SK-N-DZ (cell line): Measurements from ENCODE around the gene PLG. TPM values are rescaled to one million over a fixed set of nuclear protein-coding genes. Genes with fewer than 3 reads are reported as not detected.
"Not testable (repeated sequence)": the region's sequence is repeated elsewhere in the genome, so short reads cannot be mapped to it uniquely, and the experiment has no call there.

Experiments
- DNase-seq: peaks from one replicate; pipeline ENCODE4 v3.0.0-alpha.2; 2015; ENCODE audit warnings: low spot score
- polyA plus RNA-seq, 2 experiments: library from polyadenylated mRNA; depleted of rRNA; stranded (reverse); fragments of >200 nt; gene quantifications; 2 replicates each; pipeline ENCODE4 v1.2.3, GENCODE V29; 2014

Gene PLG
- polyA plus RNA-seq (2014; cell fraction: cytosol; rRNA removed) = not detected in 2 replicates
- not detected in 2 replicates for polyA plus RNA-seq (2014; cell fraction: nucleus; rRNA removed)

DNA sequence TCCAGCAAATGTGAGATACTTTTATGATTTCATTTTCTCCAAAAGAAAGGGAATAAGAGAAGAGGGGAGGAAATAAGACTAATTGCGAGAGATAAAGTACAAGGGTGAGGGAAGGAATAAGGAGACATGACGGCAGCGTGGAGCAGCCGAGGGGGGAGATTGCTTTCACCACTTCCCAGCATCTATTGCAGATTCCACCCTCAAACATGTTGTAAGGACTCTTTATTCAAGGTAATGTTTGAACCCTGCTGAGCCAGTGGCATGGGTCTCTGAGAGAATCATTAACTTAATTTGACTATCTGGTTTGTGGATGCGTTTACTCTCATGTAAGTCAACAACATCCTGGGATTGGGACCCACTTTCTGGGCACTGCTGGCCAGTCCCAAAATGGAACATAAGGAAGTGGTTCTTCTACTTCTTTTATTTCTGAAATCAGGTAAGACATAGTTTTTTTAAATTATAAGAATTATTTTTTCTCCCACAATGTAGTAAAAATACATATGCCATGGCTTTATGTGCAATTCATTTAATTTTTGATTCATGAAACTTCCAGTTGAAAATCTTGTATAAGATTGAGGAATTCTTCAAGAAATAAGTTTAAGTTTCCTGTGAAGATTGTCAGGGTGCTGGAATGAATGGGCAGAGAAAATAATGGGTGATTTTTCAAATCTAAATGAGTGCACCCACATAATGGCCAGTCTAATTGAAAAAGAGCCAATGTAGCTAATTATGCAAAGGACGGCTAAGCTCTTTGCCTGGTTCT is at the start of gene PLG:
PLG (plus strand) TSS at position 327 of the 763 bp plus-strand sequence; CDS start at position 388, 61 bp downstream.
- not testable (repeated sequence) for DNase-seq

GRCh38 chr6:160659562-160659961 is 42.5 kb upstream of the PLG start:
- no peak for DNase-seq

GRCh38 chr6:160661216-160661615 is 40.8 kb upstream of the PLG start:
- DNase-seq = no peak

DNA sequence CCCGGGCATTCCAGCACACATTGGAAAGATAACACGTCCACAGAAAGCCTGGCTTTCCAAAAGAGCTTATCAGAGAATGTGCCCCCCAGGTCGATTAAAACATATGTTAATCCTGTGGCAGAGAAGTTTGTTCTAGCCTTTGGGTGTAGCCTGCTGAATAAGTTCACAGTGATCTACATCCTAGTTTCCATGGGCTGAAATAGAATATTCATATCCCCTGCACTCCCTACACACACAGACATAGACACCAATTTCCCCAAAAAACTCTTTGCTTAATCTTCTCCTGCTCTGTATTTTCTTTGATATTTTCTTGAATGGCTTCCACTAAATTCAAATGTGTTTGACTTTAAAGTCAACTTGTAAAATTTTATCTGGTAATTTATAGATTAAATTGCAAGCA is 39.6 kb upstream of the PLG start:
- DNase-seq = no peak

GRCh38 chr6:160662842-160663241 is 39.2 kb upstream of the PLG start:
- DNase-seq = no peak

DNA sequence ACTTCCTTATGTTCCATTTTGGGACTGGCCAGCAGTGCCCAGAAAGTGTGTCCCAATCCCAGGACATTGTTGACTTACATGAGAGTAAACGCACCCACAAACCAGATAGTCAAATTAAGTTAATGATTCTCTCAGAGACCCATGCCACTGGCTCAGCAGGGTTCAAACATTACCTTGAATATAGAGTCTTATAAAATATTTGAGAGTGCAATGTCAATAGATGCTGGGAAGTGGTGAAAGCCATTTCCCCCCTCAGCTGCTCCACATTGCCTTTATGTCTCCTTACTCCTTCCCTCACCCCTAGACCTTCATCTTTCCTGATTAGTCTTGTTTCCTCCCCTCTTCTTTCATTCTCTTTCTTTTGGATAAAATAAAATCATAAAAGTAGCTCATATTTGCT is 37.8 kb upstream of the PLG start, which contains the start of gene LPA:
LPA (minus strand) TSS at position 78 of the 400 bp plus-strand sequence; CDS start at position 17, 61 bp downstream.
- DNase-seq = not testable (repeated sequence)

GRCh38 chr6:160667639-160668481 is 34.2 kb upstream of the PLG start:
- no peak for DNase-seq

DNA sequence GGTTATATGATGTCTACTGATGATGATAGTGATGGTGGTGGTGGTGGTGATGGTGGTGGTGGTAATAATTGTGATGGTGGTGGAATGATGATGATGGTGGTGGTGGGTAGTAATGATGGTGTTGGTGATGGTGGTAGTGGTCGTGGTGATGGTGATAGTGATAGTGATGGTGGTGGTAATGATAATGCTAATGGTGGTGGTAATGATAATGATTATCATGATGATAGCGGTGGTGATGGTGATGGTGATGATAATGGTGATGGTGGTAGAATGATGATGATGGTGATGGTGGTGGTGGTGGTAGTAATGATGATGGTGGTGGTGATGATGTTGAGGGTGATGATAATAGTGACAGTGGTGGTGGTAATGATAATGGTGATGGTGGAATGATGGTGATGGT is 33.5 kb upstream of the PLG start:
- DNase-seq = no peak

DNA sequence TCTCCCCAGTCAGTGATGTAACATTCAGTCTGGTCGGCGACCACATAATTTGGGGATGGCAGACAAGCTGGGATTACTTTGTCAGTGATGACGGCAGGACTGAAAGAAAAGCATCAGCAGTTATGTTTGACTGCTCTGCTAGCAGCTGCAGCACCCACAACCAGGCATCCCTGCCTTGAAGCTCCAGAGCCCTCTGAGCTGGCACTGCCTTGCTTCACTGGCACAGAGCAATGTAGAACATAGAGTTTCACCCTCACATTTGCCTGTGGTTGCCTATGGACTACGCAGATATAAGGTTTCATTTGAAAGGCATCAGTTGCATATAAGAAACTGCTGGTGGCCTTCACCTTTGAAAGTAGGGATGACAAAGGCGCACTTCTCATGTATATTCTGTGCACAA is 25.6 kb upstream of the PLG start:
- DNase-seq = not testable (repeated sequence)

GRCh38 chr6:160678230-160678629 is 23.8 kb upstream of the PLG start:
- DNase-seq = no peak

- no peak for DNase-seq
Observed at GRCh38 chr6:160678744-160679401, 23.2 kb upstream of the PLG start.

DNA sequence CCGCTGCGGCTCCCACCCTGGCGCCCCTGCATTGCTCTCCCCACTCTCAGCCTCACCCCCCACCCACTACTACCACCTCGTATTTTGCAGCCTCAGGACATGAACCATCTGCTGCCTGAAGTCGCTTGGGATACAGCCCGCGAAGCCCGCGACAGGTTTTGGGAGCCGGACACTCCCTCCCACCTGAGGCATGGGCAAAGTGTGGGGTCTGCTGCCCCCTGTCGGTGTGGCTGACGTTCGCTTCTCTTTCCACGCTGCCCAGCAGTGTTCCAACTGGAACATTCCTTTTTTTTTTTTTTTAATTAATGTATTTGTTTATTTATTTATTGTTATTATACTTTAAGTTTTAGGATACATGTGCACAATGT is 22.7 kb upstream of the PLG start:
- DNase-seq = no peak

- not testable (repeated sequence) for DNase-seq
Observed at GRCh38 chr6:160685101-160685761, 16.8 kb upstream of the PLG start.

DNA sequence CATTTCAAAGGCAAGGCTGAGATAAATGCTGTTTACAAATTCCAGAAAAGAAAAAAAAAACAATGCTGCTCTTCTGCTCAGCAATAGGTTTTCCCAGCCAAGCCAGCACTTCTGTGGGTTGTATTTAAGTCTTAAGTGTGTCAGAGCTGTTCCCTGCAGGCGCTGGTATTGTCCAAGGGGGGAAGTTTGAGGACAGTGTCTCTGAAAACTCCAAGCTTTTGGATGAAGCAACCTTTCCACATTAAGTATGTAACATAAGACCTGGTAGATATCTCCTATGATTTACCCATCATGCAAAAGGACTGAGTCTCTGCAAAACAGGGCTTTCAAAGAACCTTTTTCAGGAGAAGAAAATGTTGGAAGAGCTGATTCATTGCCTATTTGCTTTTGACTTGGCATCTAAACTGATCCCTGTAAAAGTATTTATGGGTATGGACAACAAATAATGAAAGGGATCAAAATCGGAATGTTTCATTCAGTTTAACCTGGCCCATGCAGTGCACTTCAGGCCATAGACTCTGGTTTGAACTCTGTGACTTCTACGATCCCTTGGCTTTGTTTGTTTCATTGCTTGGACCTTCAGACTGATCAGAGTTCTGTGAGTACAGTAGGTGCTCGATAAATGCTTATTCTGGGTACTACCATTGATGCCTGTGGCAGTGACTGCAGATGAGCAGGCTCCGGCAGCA is 16.1 kb upstream of the PLG start:
- no peak for DNase-seq

DNA sequence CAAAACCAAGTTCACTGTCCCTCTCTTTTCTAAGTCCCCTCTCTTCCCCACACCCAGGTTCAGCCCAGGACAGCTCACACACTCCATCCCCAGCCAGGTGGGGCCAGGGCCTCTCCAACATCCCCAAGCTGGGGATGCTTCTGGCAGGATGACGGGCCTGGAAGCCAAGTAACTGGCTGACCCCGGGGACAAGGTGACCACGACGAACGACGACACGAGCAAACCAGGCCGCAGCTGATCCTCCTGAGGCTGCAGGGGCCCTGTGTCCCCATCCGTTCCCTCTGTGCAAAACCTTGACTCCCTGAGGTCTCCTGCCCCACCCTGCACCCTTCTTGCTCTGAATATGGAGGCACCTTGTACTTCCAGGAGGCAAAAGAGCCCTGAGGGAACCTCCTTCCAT is 11.6 kb upstream of the PLG start:
- no peak for DNase-seq

- DNase-seq = no peak
Observed at GRCh38 chr6:160691617-160692016, 10.4 kb upstream of the PLG start.

- no peak for DNase-seq
Observed at GRCh38 chr6:160692369-160692959, 9.6 kb upstream of the PLG start.

DNA sequence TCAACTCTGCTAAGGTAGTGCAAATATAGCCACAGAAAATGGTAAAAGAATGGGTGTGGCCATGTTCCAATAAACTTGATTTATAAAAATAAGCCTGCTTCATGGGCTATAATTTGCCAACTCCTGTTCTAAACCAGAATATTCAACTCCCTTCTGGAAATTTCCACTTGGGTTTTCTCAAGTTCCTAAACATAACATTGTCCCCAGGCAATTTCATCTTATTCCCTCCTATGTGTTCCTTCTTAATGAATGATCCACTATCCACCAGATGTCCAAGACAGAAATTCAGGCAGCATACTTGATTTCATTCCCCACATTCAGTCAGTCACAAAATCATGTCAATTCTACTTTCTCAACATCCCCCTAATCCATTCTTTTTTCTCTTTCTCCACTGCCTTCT is 7.0 kb upstream of the PLG start:
- not testable (repeated sequence) for DNase-seq

DNA sequence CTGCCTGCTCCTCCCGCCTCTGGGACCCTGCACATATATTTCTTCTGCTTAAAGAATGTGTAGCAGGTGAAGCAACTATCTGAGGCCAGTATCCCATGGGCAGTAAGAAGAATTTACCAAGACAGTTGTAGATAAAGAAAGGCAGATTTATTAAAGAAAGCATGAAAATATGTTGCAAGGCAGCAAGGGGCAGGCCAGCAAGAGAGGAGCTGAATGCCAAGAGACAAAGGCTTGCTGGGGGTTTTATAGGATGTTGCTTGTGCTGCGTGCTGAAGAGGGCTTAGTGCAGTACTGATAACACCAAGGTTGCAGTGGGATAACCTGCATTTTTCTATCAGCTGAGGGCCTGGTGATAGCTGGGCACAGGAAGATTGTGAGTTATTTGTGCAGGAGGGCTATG is 6.4 kb upstream of the PLG start:
- not testable (repeated sequence) for DNase-seq

DNA sequence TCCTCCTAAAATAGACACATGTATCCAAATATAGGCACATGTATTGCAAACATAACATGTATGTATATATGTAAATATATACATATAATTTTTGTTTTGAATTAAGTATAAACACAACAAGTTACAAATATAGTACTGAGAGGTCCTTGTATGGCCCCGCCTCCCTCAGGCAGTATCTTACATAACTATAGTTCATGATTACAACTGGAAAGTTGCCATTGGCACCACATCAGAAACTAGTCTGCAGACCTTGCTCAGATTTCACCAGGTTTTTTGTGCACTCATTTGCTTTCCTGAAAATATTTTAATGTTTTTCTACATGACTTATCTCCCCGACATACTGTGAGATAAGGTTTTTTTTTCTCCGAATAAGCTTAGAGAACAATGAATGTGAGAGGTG is 5.2 kb upstream of the PLG start:
- DNase-seq = not testable (repeated sequence)
